Stimulated activated CD4-positive, alpha-beta T cell treated with anti-CD3 and anti-CD28 coated beads, TNF-alpha, amount 100 ng/mL, for 1 hour (primary cell): ENCODE measurements around the gene BLOC1S5.
A peak's percentile ranks its signal among the peaks of the same experiment; 100 is the strongest.

Experiments
- DNase-seq, 3 donors: peaks; one replicate each; pipeline ENCODE4 v3.0.0-alpha.2; 2020; ENCODE audit warnings: low read depth in 3 of 3, low spot score in 1 of 3

BLOC1S5 gene

DNA sequence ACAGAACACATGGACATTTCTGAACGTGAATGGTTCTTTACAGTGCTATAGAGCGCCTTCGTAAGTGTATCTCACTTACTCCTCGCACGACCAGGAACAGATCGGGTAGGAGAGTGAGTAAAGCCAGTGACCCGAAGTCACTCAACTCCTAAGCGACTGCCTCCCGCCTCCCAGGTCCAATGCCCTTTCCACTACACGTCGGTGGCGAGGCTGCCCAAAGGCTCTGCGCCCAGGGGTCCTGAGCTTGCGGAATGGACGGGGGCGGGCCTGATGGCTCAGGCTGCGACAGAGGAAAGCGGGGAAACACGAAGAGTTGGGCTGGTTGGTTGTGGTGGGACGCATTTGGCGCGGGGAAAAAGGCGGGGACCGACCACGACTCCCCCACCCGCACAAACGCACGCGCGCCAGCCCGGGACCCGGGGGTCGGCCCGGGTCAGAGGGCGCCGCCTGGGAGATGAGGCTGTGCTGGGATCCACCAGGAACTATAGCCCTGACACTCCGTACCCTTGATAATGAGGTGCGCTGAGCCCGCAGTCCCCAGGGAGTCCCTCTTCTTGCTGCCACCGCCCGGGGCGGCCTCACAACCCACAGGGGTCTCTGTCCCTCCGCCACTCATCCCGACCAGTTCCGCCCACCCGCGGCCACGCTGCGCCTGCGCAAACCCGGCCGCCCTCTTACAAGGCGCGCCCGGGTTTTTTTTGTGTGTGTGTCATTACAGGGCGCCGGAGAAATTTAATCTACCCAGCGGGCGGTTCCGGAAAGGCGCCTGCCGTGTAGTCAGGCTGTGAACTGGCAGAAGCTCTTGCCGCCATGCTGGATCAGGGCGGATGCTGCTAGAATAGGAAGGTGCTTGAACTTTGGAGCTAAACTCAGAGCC, at the start of gene BLOC1S5:
Gene BLOC1S5, minus strand, starts transcription at position 629 of the 877 bp plus-strand sequence. Its CDS starts 13 bp downstream, at position 616.
- DNase-seq, result peak; percentile 88 to 98 (median 90)

DNA sequence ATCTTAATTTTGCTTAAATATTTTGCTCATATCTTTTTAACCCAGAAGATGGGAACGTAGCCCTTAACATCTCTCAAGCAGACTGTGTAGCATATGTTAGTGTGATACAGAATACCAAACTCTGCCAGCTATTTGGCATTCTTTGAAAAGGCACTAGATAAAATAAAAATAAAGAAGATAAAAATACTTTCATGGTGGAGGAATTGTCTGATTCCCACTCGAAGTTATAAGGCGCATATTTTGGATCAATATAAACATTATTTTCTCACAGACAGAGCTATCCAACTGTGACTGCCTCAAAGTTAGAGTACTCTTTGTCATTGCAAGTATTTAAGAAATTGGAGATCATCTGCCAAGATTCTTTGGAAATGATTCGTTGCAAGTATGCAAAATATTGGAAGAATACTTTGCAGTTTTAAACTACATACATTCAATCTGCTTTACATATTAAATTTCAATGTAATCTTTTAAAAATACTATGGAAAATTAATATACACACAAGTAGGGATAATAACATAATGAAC, 49.0 kb upstream of the BLOC1S5 start:
- no peak for DNase-seq

- no peak for DNase-seq
Measured at GRCh38 chr6:8110725-8111124, 46.5 kb upstream of the BLOC1S5 start.

GRCh38 chr6:8110117-8110721, 46.0 kb upstream of the BLOC1S5 start:
- no peak for DNase-seq

DNA sequence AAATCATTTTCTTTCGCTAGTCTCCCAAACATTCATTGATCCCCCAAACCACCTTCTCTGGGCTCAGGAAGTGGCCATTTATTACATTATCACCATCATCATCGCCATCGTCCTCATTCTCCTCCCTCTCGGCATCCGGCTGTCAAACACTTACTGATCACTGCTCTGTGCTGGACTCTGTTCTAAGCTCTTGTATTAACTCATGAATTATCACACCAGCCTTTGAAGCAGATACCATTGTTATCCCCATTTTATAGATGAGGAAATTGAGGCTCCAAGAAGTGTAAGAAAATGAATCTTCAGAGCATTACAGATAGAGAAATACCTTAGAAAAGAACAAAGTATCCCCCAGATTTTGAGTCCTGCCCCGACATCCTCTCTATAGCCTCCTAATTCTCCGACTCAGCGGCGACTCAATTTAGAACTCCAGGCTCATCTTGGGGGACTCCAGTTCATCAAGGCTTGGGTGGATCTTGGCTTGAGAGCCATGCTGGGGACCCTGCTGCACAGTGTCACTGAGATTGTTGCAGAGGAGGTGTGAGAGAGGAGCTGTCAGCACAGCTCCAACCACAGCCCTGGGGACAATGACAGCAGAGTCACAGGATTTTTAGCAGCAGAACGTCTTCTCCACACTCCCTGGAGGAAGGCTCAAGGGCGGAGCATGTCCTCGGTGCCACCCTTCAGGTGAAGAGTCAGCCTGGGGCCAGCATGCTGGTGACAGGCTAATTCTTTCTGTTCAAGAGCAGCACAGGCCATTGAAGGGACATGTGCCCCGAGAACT, 44.8 kb upstream of the BLOC1S5 start:
- no peak for DNase-seq

DNA sequence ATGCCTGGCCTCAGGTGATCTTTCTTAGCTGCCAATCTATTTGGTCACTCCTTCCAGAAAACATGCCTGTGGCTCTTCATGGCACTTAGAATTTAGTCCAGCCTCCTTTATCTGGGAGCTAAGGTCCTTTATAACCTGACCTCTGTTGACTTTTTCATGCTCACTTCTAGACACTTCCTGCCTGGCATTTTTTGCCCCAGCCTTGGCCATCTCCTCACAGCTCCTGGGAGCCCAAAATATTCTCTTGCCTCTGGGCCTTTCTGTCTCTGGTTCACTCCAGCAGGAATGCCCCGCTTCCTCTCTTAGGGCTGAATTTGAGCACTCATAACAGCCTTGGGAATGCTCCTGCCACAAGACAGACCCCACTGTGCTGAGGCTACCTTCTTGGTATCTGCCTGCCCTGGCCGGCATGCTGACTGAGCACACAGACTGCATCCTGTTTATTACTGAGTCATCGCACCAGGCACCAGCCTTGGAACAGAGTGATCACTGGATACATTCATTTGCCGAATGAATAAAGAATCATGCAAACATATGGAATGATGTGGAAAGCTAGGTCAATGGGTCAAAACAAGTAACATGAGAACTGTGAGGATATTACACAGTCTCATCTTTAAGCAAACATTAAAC, 44.0 kb upstream of the BLOC1S5 start:
- no peak for DNase-seq

DNA sequence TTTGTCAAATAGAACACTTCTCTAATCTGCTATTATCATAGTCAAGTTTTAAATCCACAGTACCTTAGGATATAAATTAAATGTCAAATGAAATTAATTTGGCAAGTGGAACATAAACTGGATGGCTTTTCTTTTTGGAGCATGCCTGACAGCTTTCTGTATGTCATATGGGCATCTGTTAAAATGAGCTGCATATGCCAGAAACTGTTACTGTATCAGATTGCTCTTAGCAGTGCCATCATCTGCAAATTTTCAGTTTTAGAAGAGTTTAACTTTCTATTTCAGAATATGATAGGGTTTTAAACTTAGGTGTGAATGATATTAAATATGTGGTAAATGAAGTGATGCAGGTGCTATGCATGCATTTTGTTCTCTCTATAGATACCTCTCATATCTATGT, 41.6 kb upstream of the BLOC1S5 start:
- no peak for DNase-seq

GRCh38 chr6:8103726-8104125, 39.5 kb upstream of the BLOC1S5 start:
- DNase-seq, result no peak

GRCh38 chr6:8102122-8102958, 38.2 kb upstream of the BLOC1S5 start, which contains the start of gene EEF1E1:
EEF1E1 (minus strand) TSS chr6:8102548; CDS start chr6:8102521, 27 bp downstream.
- peak; percentile 90 to 99 (median 97) for DNase-seq

GRCh38 chr6:8100159-8100854, 36.1 kb upstream of the BLOC1S5 start:
- DNase-seq, result no peak

GRCh38 chr6:8090650-8091049, 26.5 kb upstream of the BLOC1S5 start:
- DNase-seq, result no peak

- DNase-seq, result no peak
Measured at GRCh38 chr6:8088886-8089285, 24.7 kb upstream of the BLOC1S5 start.

DNA sequence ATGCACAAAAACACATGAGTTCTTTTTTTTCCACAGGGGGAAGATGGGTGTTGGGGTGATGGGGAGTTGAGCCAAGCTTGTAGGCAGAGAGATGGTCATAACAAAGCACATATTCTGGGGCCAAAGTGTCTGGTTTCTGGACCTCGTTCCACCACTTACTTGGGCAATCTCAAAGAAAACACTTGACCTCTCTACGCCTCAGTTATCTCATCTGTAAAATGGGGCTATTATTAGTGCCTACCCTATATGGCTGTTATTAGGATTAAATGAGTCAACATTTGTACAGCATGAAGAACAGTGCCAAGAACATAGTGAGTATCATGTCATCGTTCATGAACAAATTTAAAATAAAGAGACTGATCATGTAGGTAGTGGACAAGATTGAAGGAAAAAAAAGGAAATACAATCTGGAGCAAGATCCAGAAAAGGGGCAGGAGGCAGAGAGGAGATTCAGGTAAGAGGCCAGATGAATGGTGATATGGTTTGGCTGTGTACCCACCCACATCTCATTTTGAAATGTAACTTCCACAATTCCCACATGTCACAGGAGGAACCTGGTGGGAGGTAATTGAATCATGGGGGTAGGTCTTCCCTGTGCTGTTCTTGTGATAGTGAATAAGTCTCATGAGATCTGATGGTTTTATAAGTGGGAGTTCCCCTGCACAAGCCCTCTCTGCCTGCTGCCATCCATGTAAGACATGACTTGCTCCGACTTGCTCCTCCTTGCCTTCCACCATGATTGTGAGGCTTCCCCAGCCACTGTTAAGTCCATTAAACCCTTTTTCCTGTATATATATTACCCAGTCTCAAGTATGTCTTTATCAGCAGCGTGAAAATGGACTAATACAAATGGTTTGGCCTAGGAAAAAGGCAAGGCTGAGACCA, 23.9 kb upstream of the BLOC1S5 start:
- no peak for DNase-seq

DNA sequence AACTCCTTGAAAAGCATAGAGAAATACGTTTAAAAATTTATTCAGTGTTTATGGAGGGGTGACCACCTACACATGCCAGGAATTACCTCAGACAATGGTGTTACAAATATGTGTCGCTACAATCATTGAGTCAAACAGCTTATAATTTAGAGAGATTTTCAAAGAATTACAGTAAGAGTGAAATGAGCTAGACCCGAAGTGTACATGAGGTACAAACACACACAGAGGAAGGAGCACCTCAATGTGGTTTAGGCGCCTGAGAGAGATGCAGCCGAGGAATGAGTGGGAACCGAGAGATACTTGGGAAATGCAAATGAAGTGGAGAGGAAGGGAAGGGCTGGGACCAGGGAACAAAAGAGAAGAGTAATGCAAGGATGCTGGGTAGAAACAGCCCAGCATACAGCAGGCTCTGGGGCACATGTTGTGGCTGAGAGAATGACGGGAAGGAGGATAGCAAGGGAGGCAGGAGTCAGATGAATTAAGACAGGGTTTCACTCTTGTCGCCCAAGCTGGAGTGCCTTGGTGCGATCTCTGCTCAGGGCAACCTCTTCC, 22.6 kb upstream of the BLOC1S5 start:
- no peak for DNase-seq

DNA sequence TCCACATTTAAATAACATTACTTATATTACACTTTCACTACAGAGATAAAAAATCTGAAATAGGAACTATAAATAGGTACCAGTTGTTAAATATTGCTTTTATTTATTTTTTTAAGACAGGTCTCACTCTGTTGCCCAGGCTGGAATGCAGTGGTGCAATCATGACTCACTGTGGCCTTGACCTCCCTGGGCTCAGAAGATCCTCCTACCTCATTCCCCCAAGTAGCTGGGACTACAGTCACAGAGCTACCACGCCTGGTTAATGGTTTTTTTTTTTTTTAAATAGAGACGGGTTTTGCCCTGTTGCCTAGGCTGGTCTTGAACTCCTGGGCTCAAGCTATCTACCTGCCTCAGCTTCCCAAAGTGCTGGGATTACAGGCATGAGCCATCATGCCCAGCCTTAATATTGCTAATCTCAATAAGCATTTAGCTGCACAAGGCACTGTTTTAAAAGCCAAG, 20.9 kb upstream of the BLOC1S5 start:
- DNase-seq, result no peak

DNA sequence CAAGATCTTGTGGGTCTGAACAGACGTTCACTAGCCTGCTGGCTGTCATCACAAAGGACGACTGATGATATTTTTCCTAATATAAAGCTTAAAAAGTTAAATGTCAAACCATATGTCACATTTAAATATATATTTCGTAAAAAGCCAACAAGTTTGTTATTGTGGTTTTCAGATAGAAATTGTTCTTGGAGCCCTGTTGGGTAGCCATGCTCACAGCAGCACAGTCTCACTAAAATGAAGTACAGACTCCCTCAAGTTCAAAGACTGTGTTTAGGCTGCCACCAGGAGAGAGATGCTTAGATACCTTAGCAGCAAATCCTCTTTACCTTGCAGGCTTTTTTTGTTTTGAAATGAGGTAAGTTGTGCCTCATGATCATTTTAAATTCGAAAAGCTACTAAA, 20.4 kb upstream of the BLOC1S5 start:
- no peak for DNase-seq

- no peak for DNase-seq
Measured at GRCh38 chr6:8082954-8083858, 19.0 kb upstream of the BLOC1S5 start.
